Caco-2 (cell line): Measurements from ENCODE around the gene CARNS1. TPM values are rescaled to one million over a fixed set of nuclear protein-coding genes. Genes with fewer than 3 reads are reported as not detected.

Experiments
- BruUV-seq: library from RNA; stranded (reverse); fragments of 400-500 nt; replicated peaks from 2 replicates; lab custom pipeline; 2021; lab: Mats Ljungman, UMichigan
- CTCF ChIA-PET: fragments of 300-600 bp; sonication (Branson Sonifier 250); formaldehyde crosslinking; loops from one replicate; lab custom pipeline; 2022; ENCODE audit warnings: antibody characterized with exemption; lab: Charles Lee
- POLR2A ChIA-PET: fragments of 300-600 bp; sonication (Branson Sonifier 250); formaldehyde crosslinking; loops from one replicate; lab custom pipeline; 2022; ENCODE audit warnings: antibody characterized with exemption; lab: Charles Lee
- DNase-seq, 2 experiments: peaks; one replicate each; pipeline versions ENCODE4 v3.0.0 to v3.0.0-alpha.2; 2020 to 2022
- H3K27me3 ChIP-seq: replicated peaks from 2 replicates; pipeline ENCODE4 v1.6.0; 2011; ENCODE audit warnings: low read length; ENCODE audit not compliant: control insufficient read depth, insufficient read depth
- H3K36me3 ChIP-seq: 2 replicates; pipeline ENCODE4 v1.5.1; 2011; ENCODE audit warnings: low read length; ENCODE audit not compliant: control insufficient read depth, insufficient read depth
- H3K4me1 ChIP-seq: fragments of 250-450 bp; sonication (Bioruptor Pico); 2 replicates; pipeline ENCODE4 v1.5.1; 2020; ENCODE audit warnings: mild to moderate bottlenecking
- H3K4me3 ChIP-seq: 2 replicates; pipeline ENCODE4 v1.5.1; 2011; ENCODE audit warnings: low read depth, mild to moderate bottlenecking, control low read depth, low read length
- H3K9me3 ChIP-seq: fragments of 250-450 bp; sonication (Bioruptor Pico); 2 replicates; pipeline ENCODE4 v1.5.1; 2020; ENCODE audit warnings: mild to moderate bottlenecking, moderate library complexity
- H3K27ac Mint-ChIP-seq: one replicate; pipeline ENCODE4 v1.8.0; 2022; ENCODE audit warnings: mixed read lengths; ENCODE audit not compliant: unreplicated experiment
- H3K27me3 Mint-ChIP-seq: one replicate; pipeline ENCODE4 v1.8.0; 2022; ENCODE audit warnings: mixed read lengths; ENCODE audit not compliant: insufficient read depth, unreplicated experiment
- H3K36me3 Mint-ChIP-seq: one replicate; pipeline ENCODE4 v1.8.0; 2022; ENCODE audit warnings: mild to moderate bottlenecking, mixed read lengths; ENCODE audit not compliant: insufficient read depth, unreplicated experiment
- H3K4me1 Mint-ChIP-seq: one replicate; pipeline ENCODE4 v1.8.0; 2022; ENCODE audit warnings: low read depth, mixed read lengths; ENCODE audit not compliant: unreplicated experiment
- H3K4me3 Mint-ChIP-seq: one replicate; pipeline ENCODE4 v1.8.0; 2022; ENCODE audit warnings: mild to moderate bottlenecking, moderate library complexity, mixed read lengths; ENCODE audit not compliant: unreplicated experiment
- H3K9me3 Mint-ChIP-seq: one replicate; pipeline ENCODE4 v1.8.0; 2022; ENCODE audit warnings: mixed read lengths; ENCODE audit not compliant: unreplicated experiment
- CTCF ChIP-seq, 2 experiments: fragments of 200-600 bp in 1 of 2; IDR thresholded peaks; 1 replicate in 1 of 2; 2 replicates in 1 of 2; pipeline versions ENCODE4 v1.5.1 to v1.8.0; 2011 to 2022; ENCODE audit warnings: antibody characterized with exemption in 1 of 2, control low read depth in 1 of 2, inconsistent platforms in 1 of 2, low read depth in 1 of 2, low read length in 1 of 2, mild to moderate bottlenecking in 1 of 2, moderate library complexity in 1 of 2; ENCODE audit not compliant: insufficient read depth in 1 of 2, severe bottlenecking in 1 of 2, unreplicated experiment in 1 of 2
- intact Hi-C: fragments of 100-400 bp; cut with micrococcal nuclease; formaldehyde crosslinking; loops from one replicate; pipeline ENCODE4 v1.10.0; 2022; ENCODE audit not compliant: unreplicated experiment
- total RNA-seq: library from RNA; stranded (reverse); gene quantifications from 2 replicates; pipeline ENCODE4 v1.2.3, GENCODE V29; 2022

Gene CARNS1
- total RNA-seq, 1 experiment from 2014 or later = 0.09 TPM

- Mint-ChIP-seq H3K27me3 (no peaks in the 10 kb centered on the region), H3K4me1 (peaks cover 7% of the 10 kb centered on the region), H3K4me3 (no peak overlapping the region), H3K27ac (peak overlapping the region; percentile 21), H3K9me3 (no peaks in the 10 kb centered on the region), H3K36me3 (peaks cover 9% of the 10 kb centered on the region)
- CTCF ChIA-PET = interaction anchor here (1.4 kb wide), 1 partner anchor 60 kb away, joined by 3 read pairs; the partner anchor contains the start of gene TMEM134
- no peak for DNase-seq
- BruUV-seq = no TSS peak
- no peaks in the 10 kb centered on the region for H3K9me3 ChIP-seq
- intact Hi-C loops = no loop called here
- POLR2A ChIA-PET = interaction anchor here (0.6 kb wide), 1 partner anchor 1415 kb away, joined by 8 read pairs; no protein-coding TSS in a partner anchor
- H3K4me3 ChIP-seq = no peak overlapping the region
- no peak for TF ChIP-seq CTCF (IDR thresholded peaks at IDR 0.05; ENCODE audit: insufficient read depth in 1 of 2, low read depth in 1 of 2, low read length in 1 of 2, severe bottlenecking in 1 of 2, unreplicated experiment in 1 of 2)
- no peaks in the 10 kb centered on the region for H3K4me1 ChIP-seq
- H3K27me3 ChIP-seq = no peaks in the 10 kb centered on the region
- no peaks in the 10 kb centered on the region for H3K36me3 ChIP-seq
Measured at GRCh38 chr11:67408437-67409200, 6.9 kb upstream of the CARNS1 start.

GRCh38 chr11:67409261-67409666, 6.2 kb upstream of the CARNS1 start:
- Histone ChIP-seq H3K9me3 (no peaks in the 10 kb centered on the region), H3K36me3 (no peaks in the 10 kb centered on the region), H3K4me1 (no peaks in the 10 kb centered on the region), H3K4me3 (no peak overlapping the region), H3K27me3 (no peaks in the 10 kb centered on the region)
- intact Hi-C loops = no loop called here
- TF ChIP-seq CTCF (IDR thresholded peaks at IDR 0.05; ENCODE audit: insufficient read depth in 1 of 2, low read depth in 1 of 2, low read length in 1 of 2, severe bottlenecking in 1 of 2, unreplicated experiment in 1 of 2) = no peak
- ChIA-PET POLR2A (no interaction called here), CTCF (no interaction called here)
- Mint-ChIP-seq H3K9me3 (no peaks in the 10 kb centered on the region), H3K36me3 (peaks cover 6% of the 10 kb centered on the region), H3K4me3 (no peak overlapping the region), H3K27ac (no peak overlapping the region), H3K4me1 (peaks cover 7% of the 10 kb centered on the region), H3K27me3 (no peaks in the 10 kb centered on the region)
- no peak for DNase-seq
- no TSS peak for BruUV-seq

- ChIA-PET POLR2A (no interaction called here), CTCF (no interaction called here)
- Mint-ChIP-seq H3K4me1 (peaks cover 8% of the 10 kb centered on the region), H3K27me3 (no peaks in the 10 kb centered on the region), H3K9me3 (no peaks in the 10 kb centered on the region), H3K36me3 (peaks cover 6% of the 10 kb centered on the region), H3K4me3 (no peak overlapping the region), H3K27ac (no peak overlapping the region)
- no peaks in the 10 kb centered on the region for H3K36me3 ChIP-seq
- H3K9me3 ChIP-seq = no peaks in the 10 kb centered on the region
- no peaks in the 10 kb centered on the region for H3K27me3 ChIP-seq
- peaks cover 2% of the 10 kb centered on the region; the same call in 1 of the 2 replicates for H3K4me1 ChIP-seq
- no TSS peak for BruUV-seq
- peak; percentile 63 to 71 for DNase-seq
- intact Hi-C loops = no loop called here
- TF ChIP-seq CTCF (IDR thresholded peaks at IDR 0.05; ENCODE audit: insufficient read depth in 1 of 2, low read depth in 1 of 2, low read length in 1 of 2, severe bottlenecking in 1 of 2, unreplicated experiment in 1 of 2) = no peak
- H3K4me3 ChIP-seq = no peak overlapping the region
Measured at GRCh38 chr11:67409781-67410368, 5.6 kb upstream of the CARNS1 start.
